Neural cell (in vitro differentiated cells): Measurements from ENCODE around the gene KRTAP19-5. TPM values are rescaled to one million over a fixed set of nuclear protein-coding genes. Genes with fewer than 3 reads are reported as not detected.

Source experiments
- H2AFZ ChIP-seq: fragments of 200-600, 300-800 bp; sonication (generic), shearing (Covaris generic); 2 replicates; pipeline ENCODE4 v1.6.0; 2014; ENCODE audit warnings: low read depth, mild to moderate bottlenecking, antibody characterized with exemption, low read length, moderate library complexity
- H3F3A ChIP-seq: fragments of 200-600 bp; shearing (Covaris generic); 2 replicates; pipeline ENCODE4 v1.6.1; 2016; ENCODE audit warnings: mild to moderate bottlenecking, moderate library complexity, mixed read lengths, antibody characterized with exemption, low read length; ENCODE audit not compliant: insufficient read depth, poor library complexity, severe bottlenecking
- H3K27ac ChIP-seq: fragments of 200-600, 300-800 bp; sonication (generic), shearing (Covaris generic); 2 replicates; pipeline ENCODE4 v1.5.1; 2014; ENCODE audit warnings: mild to moderate bottlenecking, low read length, moderate library complexity
- H3K27me3 ChIP-seq: fragments of 300-800, 200-600 bp; sonication (generic), shearing (Covaris generic); 2 replicates; pipeline ENCODE4 v1.6.0; 2014; ENCODE audit warnings: mild to moderate bottlenecking, low read depth, low read length, moderate library complexity; ENCODE audit not compliant: insufficient read depth
- H3K36me3 ChIP-seq: fragments of 300-800, 200-600 bp; sonication (generic), shearing (Covaris generic); 2 replicates; pipeline ENCODE4 v1.5.1; 2014; ENCODE audit warnings: mild to moderate bottlenecking, antibody characterized with exemption, low read length, moderate library complexity; ENCODE audit not compliant: insufficient read depth
- H3K4me2 ChIP-seq: fragments of 300-800, 200-600 bp; sonication (generic), shearing (Covaris generic); 2 replicates; pipeline ENCODE4 v1.6.0; 2014; ENCODE audit warnings: mild to moderate bottlenecking, low read length
- H3K4me3 ChIP-seq: fragments of 300-800, 200-600 bp; sonication (generic), shearing (Covaris generic); 2 replicates; pipeline ENCODE4 v1.5.1; 2014; ENCODE audit warnings: mild to moderate bottlenecking, low read length, moderate library complexity
- H3K79me2 ChIP-seq: fragments of 200-600 bp; shearing (Covaris generic); replicated peaks from 2 replicates; pipeline ENCODE4 v1.6.0; 2014; ENCODE audit warnings: mild to moderate bottlenecking, low read length, moderate library complexity; ENCODE audit not compliant: insufficient read depth
- H3K9ac ChIP-seq: fragments of 300-800, 200-600 bp; sonication (generic), shearing (Covaris generic); 2 replicates; pipeline ENCODE4 v1.6.1; 2016; ENCODE audit warnings: mild to moderate bottlenecking, low read length, mixed read lengths
- H3K9me2 ChIP-seq: fragments of 200-600 bp; shearing (Covaris generic); 2 replicates; pipeline ENCODE4 v1.6.1; 2016; ENCODE audit warnings: mild to moderate bottlenecking, low read length, mixed read lengths; ENCODE audit not compliant: insufficient read depth
- H3K9me3 ChIP-seq: fragments of 200-600, 300-800 bp; sonication (generic), shearing (Covaris generic); 2 replicates; pipeline ENCODE4 v1.6.1; 2016; ENCODE audit warnings: mild to moderate bottlenecking, mixed run types, low read length, moderate library complexity, mixed read lengths
- H4K20me1 ChIP-seq: fragments of 200-600 bp; shearing (Covaris generic); 2 replicates; pipeline ENCODE4 v1.6.1; 2016; ENCODE audit warnings: mild to moderate bottlenecking, mixed run types; ENCODE audit not compliant: insufficient read depth
- CTCF ChIP-seq: fragments of 450-650 bp; IDR thresholded peaks from 2 replicates; pipeline ENCODE4 v1.5.1; 2014; ENCODE audit warnings: antibody characterized with exemption, mild to moderate bottlenecking, moderate library complexity; ENCODE audit not compliant: poor library complexity, severe bottlenecking
- EP300 ChIP-seq: fragments of 450-650 bp; conservative IDR thresholded peaks from 2 replicates; pipeline ENCODE4 v1.6.1; 2014; ENCODE audit warnings: antibody characterized with exemption, mild to moderate bottlenecking, moderate library complexity; ENCODE audit not compliant: poor library complexity, severe bottlenecking
- EZH2 ChIP-seq: fragments of 200-600, 300-800 bp; shearing (Covaris generic), sonication (generic); IDR thresholded peaks from 2 replicates; pipeline ENCODE4 v1.6.1; 2014; ENCODE audit warnings: antibody characterized with exemption, low read length, borderline replicate concordance, mild to moderate bottlenecking; ENCODE audit not compliant: insufficient read depth, poor library complexity, severe bottlenecking
- MXI1 ChIP-seq: fragments of 450-650 bp; conservative IDR thresholded peaks from 2 replicates; pipeline ENCODE4 v1.6.1; 2014; ENCODE audit warnings: antibody characterized with exemption, mild to moderate bottlenecking; ENCODE audit not compliant: poor library complexity, severe bottlenecking
- POLR2AphosphoS5 ChIP-seq: IDR thresholded peaks from 2 replicates; pipeline ENCODE4 v1.6.1; 2012
- RAD21 ChIP-seq: fragments of 450-650 bp; conservative IDR thresholded peaks from 2 replicates; pipeline ENCODE4 v1.6.1; 2014; ENCODE audit warnings: antibody characterized with exemption, mild to moderate bottlenecking, moderate library complexity
- SMC3 ChIP-seq: fragments of 450-650 bp; conservative IDR thresholded peaks from 2 replicates; pipeline ENCODE4 v1.6.1; 2014; ENCODE audit warnings: antibody characterized with exemption, mild to moderate bottlenecking, moderate library complexity; ENCODE audit not compliant: poor library complexity
- TAF1 ChIP-seq: IDR thresholded peaks from 2 replicates; pipeline ENCODE4 v1.6.1; 2012; ENCODE audit warnings: low read depth
- polyA plus RNA-seq: library from polyadenylated mRNA; depleted of rRNA; stranded (reverse); fragments of >200 nt; gene quantifications from 2 replicates; pipeline ENCODE4 v1.2.3, GENCODE V29; 2014
- small RNA-seq, 3 experiments: library from RNA; depleted of rRNA; stranded (forward); fragments of <200 nt; gene quantifications; one replicate each; pipeline ENCODE3, GENCODE V24; 2012
- TF ChIP-seq, protein P1 (sequence below): IDR thresholded peaks from 2 replicates; pipeline ENCODE4 v1.6.1; 2012; ENCODE audit warnings: borderline replicate concordance

KRTAP19-5 gene
- polyA plus RNA-seq, 1 donor from 2014 or later, result not detected

GRCh38 chr21:30463713-30464112 is 38.2 kb downstream of the KRTAP19-5 start:
- H2AFZ ChIP-seq, result no peak overlapping the region
- H3K79me2 ChIP-seq, result no peaks in the 10 kb centered on the region

More at GRCh38 chr21:30463713-30464112, 38.2 kb downstream of the KRTAP19-5 start:
- Histone ChIP-seq H3K9me3 (no peaks in the 10 kb centered on the region), H3K27ac (no peak overlapping the region), H3K4me3 (no peak overlapping the region), H3K9ac (no peak overlapping the region), H3F3A (no peaks in the 10 kb centered on the region), H3K27me3 (no peaks in the 10 kb centered on the region), H4K20me1 (no peaks in the 10 kb centered on the region), H3K4me2 (no peak overlapping the region), H3K9me2 (no peaks in the 10 kb centered on the region), H3K36me3 (no peaks in the 10 kb centered on the region)
- TF ChIP-seq SMC3 (peak; percentile 69), MXI1 (no peak), RAD21 (peak; percentile 61), POLR2AphosphoS5 (no peak), EP300 (no peak), EZH2 (no peak), CTCF (peak; percentile 59), TAF1 (no peak)
- TF ChIP-seq, protein P1, sequence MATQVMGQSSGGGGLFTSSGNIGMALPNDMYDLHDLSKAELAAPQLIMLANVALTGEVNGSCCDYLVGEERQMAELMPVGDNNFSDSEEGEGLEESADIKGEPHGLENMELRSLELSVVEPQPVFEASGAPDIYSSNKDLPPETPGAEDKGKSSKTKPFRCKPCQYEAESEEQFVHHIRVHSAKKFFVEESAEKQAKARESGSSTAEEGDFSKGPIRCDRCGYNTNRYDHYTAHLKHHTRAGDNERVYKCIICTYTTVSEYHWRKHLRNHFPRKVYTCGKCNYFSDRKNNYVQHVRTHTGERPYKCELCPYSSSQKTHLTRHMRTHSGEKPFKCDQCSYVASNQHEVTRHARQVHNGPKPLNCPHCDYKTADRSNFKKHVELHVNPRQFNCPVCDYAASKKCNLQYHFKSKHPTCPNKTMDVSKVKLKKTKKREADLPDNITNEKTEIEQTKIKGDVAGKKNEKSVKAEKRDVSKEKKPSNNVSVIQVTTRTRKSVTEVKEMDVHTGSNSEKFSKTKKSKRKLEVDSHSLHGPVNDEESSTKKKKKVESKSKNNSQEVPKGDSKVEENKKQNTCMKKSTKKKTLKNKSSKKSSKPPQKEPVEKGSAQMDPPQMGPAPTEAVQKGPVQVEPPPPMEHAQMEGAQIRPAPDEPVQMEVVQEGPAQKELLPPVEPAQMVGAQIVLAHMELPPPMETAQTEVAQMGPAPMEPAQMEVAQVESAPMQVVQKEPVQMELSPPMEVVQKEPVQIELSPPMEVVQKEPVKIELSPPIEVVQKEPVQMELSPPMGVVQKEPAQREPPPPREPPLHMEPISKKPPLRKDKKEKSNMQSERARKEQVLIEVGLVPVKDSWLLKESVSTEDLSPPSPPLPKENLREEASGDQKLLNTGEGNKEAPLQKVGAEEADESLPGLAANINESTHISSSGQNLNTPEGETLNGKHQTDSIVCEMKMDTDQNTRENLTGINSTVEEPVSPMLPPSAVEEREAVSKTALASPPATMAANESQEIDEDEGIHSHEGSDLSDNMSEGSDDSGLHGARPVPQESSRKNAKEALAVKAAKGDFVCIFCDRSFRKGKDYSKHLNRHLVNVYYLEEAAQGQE, result no peak

Small RNA genes within 50 kb of the gene (small RNA-seq; reads per million reads assigned to genes)
- gene AP000567.1 (0 reads per million in 3 experiments), gene KRTAP19-10P (0 reads per million in 3 experiments), gene KRTAP19-11P (0 reads per million in 3 experiments), gene KRTAP19-9P (0 reads per million in 3 experiments)

Other genes with a start within 250 kb of the KRTAP19-5 start
- not detected in 2 replicates for gene KRTAP24-1, start 219.2 kb downstream of the KRTAP19-5 start, polyA plus RNA-seq
- not detected in 2 replicates for gene KRTAP25-1, start 212.6 kb downstream of the KRTAP19-5 start, polyA plus RNA-seq
- not detected in 2 replicates for gene KRTAP26-1, start 181.8 kb downstream of the KRTAP19-5 start, polyA plus RNA-seq
- not detected in 2 replicates for gene KRTAP27-1, start 164.4 kb downstream of the KRTAP19-5 start, polyA plus RNA-seq
- gene KRTAP23-1, start 153.5 kb downstream of the KRTAP19-5 start, polyA plus RNA-seq, result not detected in 2 replicates
- gene KRTAP13-2, start 129.9 kb downstream of the KRTAP19-5 start, polyA plus RNA-seq, result not detected in 2 replicates
- gene KRTAP13-1, start 106.1 kb downstream of the KRTAP19-5 start, polyA plus RNA-seq, result not detected in 2 replicates
- gene KRTAP13-3, start 76.2 kb downstream of the KRTAP19-5 start, polyA plus RNA-seq, result not detected in 2 replicates
- gene KRTAP13-4, start 71.9 kb downstream of the KRTAP19-5 start, polyA plus RNA-seq, result not detected in 2 replicates
- gene KRTAP15-1, start 61.9 kb downstream of the KRTAP19-5 start, polyA plus RNA-seq, result not detected in 2 replicates
- not detected in 2 replicates for gene KRTAP19-1, start 21.8 kb downstream of the KRTAP19-5 start, polyA plus RNA-seq
- not detected in 2 replicates for gene KRTAP19-2, start 14.7 kb downstream of the KRTAP19-5 start, polyA plus RNA-seq
- gene KRTAP19-3, start 10.1 kb downstream of the KRTAP19-5 start, polyA plus RNA-seq, result not detected in 2 replicates
- not detected in 2 replicates for gene KRTAP19-4, start 5.0 kb downstream of the KRTAP19-5 start, polyA plus RNA-seq
- not detected in 2 replicates for gene KRTAP19-6, start 39.7 kb upstream of the KRTAP19-5 start, polyA plus RNA-seq
- not detected in 2 replicates for gene KRTAP19-7, start 59.2 kb upstream of the KRTAP19-5 start, polyA plus RNA-seq
- gene KRTAP22-2, start 88.3 kb upstream of the KRTAP19-5 start, polyA plus RNA-seq, result not detected in 2 replicates
- gene KRTAP6-3, start 90.3 kb upstream of the KRTAP19-5 start, polyA plus RNA-seq, result not detected in 2 replicates
- gene KRTAP6-2, start 96.8 kb upstream of the KRTAP19-5 start, polyA plus RNA-seq, result not detected in 2 replicates
- not detected in 2 replicates for gene KRTAP22-1, start 98.9 kb upstream of the KRTAP19-5 start, polyA plus RNA-seq
- gene KRTAP6-1, start 111.8 kb upstream of the KRTAP19-5 start, polyA plus RNA-seq, result not detected in 2 replicates
- gene KRTAP20-1, start 114.3 kb upstream of the KRTAP19-5 start, polyA plus RNA-seq, result not detected in 2 replicates
- gene KRTAP20-4, start 118.5 kb upstream of the KRTAP19-5 start, polyA plus RNA-seq, result not detected in 2 replicates
- not detected in 2 replicates for gene KRTAP20-2, start 133.1 kb upstream of the KRTAP19-5 start, polyA plus RNA-seq
- not detected in 2 replicates for gene KRTAP20-3, start 140.7 kb upstream of the KRTAP19-5 start, polyA plus RNA-seq
- gene KRTAP21-3, start 216.6 kb upstream of the KRTAP19-5 start, polyA plus RNA-seq, result not detected in 2 replicates
- not detected in 2 replicates for gene KRTAP21-2, start 245.1 kb upstream of the KRTAP19-5 start, polyA plus RNA-seq